Anterior cingulate cortex (tissue), 58 donors: ENCODE data around the gene TRIM64C.
"Not testable (repeated sequence)": the region's sequence is repeated elsewhere in the genome, so short reads cannot be mapped to it uniquely, and the experiment has no call there.

Experiments used
- DNase-seq, 58 donors: peaks; one replicate each; lab custom pipeline; 2025; lab: John Stamatoyannopoulos, UW

The TRIM64C gene

DNA sequence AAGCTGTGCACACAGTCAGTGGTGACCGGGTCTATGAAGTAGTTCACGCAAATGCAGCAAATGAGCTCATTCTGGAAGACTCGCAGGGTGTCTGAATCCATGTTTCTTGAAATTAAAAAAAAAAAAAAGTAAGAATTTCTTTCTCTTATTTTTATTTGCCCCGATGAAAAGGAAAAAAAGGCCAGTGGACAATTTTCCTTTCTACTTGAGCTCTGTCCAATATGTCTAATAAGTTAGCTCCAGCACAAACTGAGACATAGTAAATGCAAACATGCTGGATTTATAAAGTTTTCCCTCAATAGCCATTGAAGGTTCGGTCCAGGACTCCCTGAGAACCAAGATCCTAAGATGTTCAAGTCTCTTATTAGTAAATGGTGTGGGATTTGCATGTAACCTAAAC is at the start of gene TRIM64C:
TSS of gene TRIM64C (minus strand) at position 101 of the 400 bp plus-strand sequence. CDS start at position 101, 0 bp downstream.
- not testable (repeated sequence) for DNase-seq

GRCh38 chr11:49102356-49102755 is 43.4 kb upstream of the TRIM64C start:
- not testable (repeated sequence) for DNase-seq

GRCh38 chr11:49069897-49070296 is 11.0 kb upstream of the TRIM64C start:
- not testable (repeated sequence) for DNase-seq

DNA sequence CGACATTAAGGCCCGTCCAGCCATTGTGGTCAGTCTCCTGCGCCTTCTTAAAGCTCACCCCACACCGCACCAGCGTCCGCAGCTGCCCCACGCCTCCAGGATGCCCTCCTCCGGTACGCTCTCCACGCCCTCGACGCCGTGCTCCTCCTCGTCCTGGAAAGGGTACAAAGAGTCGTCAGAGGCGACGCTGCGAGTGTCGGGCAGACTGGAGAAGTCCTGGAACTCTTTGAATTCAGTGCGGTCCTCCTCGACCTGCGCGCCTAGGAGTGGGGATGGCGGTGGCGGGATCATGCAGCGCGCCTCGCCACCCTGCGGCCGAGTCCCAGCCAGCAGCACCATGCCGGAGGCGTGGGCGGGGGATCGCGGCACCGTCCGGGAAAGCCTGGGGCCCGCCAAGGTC is 9.1 kb downstream of the TRIM64C start:
- DNase-seq = not testable (repeated sequence)

DNA sequence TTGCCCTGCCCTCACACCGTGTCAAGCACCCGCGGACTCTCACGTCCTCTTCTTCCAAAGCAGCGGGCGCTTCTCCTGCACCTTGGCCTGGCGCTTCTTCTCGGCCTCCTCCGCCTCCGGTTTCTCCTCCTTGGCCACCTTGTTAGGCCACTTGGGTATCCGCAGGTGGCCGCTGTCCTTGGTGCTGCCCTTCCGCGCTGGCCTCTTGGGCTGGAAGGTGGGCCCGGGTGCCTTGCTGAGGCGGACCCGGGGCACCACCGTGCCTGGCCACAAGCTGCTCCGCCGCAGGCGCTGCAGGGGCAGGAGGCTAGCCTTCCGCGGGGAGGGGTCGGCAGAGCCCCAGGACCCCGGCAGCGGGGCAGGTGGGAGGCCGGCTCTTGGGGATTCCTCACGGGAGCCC is 10.7 kb downstream of the TRIM64C start:
- DNase-seq = not testable (repeated sequence)

- DNase-seq = not testable (repeated sequence)
Measured at GRCh38 chr11:49028523-49028922, 30.4 kb downstream of the TRIM64C start, which contains the start of gene TRIM49B. Gene TRIM49B, plus strand, starts transcription at chr11:49028823. Its CDS starts 2,777 bp downstream, at chr11:49031600.
